ENCODE data around the gene RMDN2.
"Not testable (repeated sequence)": the region's sequence is repeated elsewhere in the genome, so short reads cannot be mapped to it uniquely, and the experiment has no call there.

The RMDN2 gene

DNA sequence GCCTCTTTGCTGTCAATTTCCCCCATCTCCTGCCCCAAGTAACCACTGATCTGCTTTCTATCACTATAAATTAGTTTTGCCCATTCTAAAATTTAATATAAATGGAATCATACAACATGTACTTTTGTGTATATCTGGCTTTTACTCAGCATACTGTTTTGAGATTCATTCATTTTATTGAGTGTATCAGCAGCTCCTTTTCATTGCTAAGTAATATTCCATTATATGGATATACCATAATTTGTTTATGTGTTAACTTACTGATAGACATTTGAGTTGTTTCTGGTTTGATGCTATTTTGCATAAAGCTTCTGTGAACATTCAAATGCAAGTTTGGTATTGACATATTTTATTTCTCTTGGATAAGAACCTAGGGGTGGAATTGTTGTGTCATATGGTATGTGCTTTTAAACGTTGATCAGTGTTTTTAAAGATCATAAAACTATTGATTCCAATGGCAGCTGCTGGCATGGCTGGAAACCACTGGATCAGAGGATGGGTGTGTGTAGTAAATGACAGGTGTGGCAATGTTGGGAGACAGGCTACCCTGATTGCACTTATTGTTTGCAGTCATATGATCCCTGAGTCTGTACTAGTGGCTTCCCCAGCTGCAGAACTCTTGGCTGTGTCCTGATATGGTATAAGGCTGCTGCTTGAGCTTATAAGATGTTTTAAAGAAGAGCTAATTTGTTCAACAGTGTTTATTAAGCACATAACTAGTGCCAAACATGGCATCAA, 75.6 kb downstream of the RMDN2 start:
- DNase-seq = no peak

DNA sequence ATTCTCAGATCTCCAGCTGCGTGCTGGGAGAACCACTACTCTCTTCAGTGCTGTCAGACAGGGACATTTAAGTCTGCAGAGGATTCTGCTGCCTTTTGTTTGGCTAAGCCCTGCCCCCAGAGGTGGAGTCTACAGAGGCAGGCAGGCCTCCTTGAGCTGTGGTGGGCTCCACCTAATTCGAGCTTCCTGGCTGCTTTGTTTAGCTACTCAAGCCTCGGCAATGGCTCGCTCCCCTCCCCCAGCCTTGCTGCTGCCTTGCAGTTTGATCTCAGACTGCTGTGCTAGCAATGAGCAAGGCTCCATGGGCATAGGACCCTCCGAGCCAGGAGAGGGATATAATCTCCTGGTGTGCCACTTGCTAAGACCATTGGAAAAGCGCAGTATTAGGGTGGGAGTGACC, 85.1 kb downstream of the RMDN2 start:
- not testable (repeated sequence) for DNase-seq

DNA sequence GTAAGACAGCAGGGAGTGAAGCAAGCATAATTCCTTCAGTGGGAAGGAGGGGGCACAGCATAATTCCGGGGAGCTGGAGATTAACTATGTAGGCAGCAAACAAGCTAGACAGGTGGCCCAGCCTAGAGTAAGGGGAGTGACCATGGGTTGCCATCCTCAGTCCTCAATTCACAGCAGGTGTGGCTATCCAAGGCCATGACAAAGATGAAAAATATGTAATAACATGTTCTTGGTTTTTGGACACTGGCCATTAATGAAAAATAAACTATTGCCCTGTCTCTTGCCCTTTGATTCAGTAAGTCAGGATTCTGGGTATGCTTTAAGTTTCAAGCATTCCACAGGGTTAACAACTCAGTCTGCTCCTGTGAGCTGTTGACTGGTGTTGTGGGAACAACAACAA, 85.9 kb downstream of the RMDN2 start:
- DNase-seq = no peak

DNA sequence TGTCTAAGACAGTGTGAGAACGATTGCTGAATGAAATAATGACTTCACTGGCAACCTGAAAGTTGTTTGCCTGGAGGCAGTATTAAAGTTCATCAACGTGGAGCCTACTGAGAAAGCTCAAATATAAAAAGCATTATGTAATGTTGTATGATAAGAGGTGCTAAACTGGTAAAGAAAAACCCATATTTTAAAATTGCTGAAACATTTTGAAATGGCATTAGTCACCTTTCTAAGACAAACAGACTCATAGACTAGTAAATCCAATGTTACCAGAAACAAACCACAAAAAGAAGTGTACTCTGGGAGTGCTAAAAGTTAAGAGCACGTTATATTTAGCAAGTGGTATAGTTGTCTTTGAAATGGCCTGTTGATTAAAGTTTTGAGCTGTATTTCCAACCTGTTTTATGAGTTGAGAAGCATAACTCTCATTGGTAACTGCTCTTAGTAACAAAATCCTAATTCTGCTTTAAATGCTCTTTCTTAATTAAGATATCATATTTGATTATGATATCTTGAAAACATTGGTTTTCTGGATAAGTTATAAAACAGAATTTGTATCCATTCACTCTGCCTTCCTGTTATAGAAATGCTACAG, 88.2 kb downstream of the RMDN2 start:
- no peak for DNase-seq

DNA sequence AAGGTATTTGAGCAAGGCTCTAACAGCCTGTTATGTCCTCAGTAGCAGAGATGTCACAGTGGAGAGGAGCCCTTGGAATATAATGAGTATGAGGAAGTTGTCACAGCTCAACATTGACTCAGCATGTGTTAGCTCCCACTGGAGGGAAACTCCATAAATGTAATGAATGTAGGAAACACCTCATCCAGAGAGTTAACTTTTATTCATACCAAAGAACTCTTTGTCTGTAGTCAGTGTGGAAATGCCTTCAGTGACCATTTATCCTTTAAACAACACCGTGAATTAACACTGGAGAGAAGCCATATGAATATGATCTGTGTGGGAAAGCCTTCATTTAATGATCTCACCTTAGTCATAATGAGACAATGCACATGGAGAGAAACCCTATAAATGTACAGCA, 91.1 kb downstream of the RMDN2 start:
- DNase-seq = no peak

DNA sequence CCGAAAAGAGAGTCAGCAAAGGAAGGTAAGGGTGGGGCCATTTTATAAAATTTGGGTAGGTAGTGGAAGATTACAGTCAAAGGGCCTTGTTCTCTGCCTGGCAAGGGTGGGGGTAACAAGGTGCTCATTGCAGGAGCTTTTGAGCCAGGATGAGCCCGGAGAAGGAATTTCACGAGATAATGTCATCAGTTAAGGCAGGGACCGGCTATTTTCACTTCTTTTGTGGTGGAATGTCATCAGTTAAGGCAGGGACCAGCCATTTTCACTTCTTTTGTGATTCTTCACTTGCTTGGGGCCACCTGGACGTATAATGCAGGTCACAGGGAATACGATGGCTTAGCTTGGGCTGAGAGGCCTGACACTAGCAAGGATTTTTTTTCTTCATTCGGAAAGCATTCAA, 92.7 kb downstream of the RMDN2 start:
- no peak for DNase-seq

DNA sequence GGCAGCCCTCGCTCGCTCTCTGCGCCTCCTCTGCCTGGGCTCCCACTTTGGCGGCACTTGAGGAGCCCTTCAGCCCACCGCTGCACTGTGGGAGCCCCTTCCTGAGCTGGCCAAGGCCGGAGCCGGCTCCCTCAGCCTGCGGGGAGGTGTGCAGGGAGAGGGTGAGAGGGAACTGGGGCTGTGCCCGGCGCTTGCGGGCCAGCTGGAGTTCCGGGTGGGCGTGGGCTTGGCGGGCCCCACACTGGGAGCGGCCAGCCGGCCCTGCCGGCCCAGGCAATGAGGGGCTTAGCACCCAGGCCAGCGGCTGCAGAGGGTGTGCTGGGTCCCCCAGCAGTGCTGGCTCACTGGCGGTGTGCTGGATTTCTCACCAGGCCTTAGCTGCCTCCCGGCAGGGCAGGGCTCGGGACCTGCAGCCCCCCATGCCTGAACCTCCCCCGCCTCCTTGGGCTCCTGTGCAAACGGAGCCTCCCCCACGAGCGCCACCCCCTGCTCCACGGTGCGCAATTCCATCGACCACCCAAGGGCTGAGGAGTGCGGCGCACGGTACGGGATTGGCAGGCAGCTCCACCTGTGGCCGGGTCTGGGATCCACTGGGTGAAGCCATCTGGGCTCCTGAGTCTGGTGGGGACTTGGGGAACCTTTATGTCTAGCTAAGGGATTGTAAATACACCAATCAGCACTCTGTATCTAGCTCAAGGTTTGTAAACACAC, 95.4 kb downstream of the RMDN2 start:
- DNase-seq = not testable (repeated sequence)

DNA sequence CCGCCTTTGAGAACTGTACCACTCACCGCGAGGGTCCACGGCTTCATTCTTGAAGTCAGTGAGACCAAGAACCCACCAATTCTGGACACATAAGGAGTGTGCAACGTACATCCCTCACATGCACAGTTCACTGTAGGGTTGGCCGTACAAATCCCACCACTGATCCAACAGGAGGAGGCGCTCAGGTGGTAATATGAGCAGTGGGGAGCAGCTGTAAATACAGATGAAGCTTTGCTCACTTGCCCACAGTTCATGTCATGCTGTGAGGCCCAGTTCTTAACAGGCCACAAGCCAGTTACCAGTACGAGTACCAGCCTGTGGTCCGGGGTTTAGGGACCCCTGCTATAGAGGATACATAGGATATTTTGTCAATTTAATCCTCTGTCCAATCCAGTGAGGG, 96.5 kb downstream of the RMDN2 start:
- no peak for DNase-seq

DNA sequence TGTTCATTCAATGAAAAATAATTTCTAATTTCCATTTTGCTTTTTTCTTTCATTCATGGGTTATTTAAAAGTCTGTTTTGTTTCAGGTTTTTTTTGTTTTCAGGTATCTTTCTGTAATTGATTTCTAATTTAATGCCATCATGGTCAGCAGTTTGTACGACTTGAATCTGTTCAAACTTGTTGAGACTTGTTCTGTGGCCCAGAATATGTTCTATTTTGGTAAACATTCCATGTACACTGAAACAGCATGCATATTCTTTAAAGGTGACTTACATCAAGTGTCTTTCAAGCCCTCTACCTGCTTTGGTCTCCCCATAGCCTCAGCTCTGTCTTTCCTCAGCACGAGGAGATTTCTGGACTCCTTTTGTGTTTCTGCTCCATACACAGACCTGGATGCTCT, 101.8 kb downstream of the RMDN2 start:
- peak in 1 of 3 experiments; percentile 24 for DNase-seq

DNA sequence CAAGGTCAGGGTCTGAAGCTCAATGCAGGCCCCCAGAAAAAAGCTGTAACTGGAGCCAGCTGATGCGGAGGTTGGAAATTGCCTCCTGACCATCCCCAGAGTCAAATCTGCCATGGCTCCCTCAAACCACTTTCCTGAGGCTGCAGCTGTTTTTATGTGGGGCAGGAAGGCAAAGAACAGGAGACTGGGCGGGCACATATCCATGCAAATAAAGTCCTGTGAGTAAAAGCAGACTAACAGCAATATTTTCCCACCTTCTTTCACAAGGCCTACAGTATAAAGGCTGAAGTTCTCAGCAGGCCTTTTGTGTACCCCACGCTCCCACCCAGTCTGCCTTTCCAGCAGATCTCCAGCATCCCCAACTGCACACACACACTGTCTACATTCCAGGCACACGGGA, 103.7 kb downstream of the RMDN2 start:
- no peak for DNase-seq

DNA sequence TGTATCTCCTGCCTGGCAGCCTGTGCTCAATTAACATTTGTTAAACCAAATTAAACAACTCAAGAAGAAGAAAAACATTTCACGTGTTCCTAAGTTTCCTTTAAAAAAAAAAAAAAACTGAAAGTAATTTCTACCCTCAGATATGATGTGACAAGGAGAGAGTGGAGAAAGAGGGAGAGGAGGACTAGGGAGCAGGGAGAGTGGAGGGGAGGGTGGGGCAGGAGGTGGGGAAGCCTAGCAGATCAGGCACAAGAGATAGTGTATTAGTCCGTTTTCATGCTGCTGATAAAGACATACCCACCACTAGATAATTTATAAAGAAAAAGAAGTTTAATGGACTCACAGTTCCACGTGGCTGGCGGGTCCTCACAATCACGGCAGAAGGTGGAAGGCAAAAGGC, 104.4 kb downstream of the RMDN2 start:
- no peak for DNase-seq

DNA sequence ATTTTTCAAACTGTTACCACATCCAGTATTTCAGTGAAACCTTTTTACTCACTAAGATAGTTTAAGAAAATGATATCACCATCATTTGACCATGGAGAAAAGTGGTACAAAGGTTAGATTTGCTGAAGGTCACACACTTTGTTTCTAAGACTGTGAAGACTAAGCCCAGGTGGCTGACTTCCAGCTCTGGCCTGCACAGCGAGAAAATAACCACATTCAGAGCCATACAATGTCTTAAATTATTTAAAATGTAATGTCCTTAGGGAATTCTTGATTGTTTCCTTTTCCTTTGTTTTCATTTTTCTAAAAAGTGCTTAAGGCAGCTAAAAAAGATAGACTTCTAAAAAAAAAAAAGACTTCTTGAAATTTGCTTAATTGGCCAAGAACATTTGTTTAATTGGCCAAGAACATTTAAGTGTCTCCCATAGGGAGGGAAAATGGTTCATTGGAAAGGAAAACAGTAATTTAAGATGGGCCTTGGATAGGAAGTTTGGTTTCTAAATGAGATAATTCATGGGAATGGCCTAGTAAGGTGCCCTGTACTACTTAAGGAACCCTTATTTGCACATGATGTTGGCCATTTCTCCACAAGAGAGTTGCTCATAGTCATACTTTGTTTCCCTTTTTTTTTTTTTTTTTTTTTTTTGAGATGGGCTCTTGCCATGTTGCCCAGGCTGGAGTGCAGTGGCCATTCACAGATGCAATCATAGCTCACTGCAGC, 105.7 kb downstream of the RMDN2 start:
- DNase-seq = no peak

DNA sequence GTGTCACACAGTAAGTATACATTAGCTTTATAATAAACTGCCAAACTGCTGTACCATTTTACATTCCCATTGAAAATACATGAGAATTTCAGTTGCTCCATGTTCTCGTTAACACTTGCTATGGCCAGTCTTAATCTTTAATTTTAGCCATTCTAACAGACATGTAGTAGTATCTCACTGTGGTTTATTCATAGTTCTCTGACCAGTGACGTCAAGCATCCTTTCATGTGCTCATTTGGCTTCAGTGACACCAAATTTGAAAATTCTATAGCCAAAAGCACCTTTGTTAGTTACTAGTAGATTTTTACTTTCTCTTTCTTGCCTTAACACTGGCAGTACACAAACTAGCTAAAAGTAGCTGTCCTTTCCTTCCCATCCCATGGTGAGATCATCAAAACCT, 107.9 kb downstream of the RMDN2 start:
- no peak for DNase-seq

DNA sequence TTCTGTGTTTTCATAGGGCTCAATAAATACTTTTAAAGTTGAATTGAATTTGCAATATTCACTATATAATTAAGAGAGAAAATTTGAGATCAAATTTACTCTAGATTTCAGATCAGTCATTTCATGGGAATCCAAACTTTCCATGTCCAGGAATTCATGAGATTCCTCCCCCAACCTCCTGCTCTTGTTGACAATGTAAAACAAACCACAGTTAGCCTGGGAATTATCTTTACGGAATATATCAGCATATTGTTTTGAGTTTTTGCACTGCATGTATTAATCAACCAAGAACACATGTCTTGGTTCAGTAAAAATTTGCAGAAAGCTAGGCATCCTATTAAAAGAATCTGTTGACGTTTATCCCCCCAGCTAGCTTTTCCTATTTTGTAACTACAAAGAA, 108.6 kb downstream of the RMDN2 start:
- DNase-seq = no peak

DNA sequence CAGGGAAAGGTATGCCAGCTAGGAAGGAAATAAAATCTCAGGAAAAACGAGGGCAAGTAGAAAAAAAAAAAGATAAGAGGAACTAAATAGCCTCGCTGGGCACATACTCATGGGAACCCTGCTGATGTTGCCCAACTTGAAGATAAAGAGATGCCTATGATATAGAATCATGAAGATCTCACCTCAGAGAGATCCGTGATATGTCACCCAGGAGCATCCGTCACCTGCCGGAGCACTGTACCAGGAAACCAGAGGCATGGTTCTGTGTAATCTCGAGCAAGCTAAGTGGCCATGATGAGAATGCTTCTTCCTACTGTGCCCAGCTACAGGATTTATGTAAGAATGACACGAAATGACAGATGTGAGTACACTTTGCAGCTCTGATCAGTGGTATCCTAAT, 110.9 kb downstream of the RMDN2 start:
- no peak for DNase-seq

DNA sequence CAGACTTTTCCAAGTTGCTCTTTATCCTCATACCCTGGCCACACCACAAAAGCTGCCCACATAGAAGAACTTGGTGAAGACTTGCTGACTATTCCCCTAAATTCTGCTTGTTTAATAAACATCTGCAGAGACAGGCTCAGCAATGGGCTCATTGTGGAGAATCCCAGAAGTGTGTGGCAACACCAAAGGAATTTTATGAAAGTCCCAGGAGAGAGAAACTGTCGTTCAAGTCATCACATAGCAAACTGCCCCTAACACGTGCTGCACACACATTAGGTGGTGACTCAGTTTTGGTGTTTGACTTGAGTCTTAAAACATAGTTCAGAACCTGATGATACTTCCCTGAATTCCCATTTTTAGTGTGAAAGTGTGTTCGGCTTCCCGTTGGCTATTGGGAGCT, 112.2 kb downstream of the RMDN2 start:
- no peak for DNase-seq

DNA sequence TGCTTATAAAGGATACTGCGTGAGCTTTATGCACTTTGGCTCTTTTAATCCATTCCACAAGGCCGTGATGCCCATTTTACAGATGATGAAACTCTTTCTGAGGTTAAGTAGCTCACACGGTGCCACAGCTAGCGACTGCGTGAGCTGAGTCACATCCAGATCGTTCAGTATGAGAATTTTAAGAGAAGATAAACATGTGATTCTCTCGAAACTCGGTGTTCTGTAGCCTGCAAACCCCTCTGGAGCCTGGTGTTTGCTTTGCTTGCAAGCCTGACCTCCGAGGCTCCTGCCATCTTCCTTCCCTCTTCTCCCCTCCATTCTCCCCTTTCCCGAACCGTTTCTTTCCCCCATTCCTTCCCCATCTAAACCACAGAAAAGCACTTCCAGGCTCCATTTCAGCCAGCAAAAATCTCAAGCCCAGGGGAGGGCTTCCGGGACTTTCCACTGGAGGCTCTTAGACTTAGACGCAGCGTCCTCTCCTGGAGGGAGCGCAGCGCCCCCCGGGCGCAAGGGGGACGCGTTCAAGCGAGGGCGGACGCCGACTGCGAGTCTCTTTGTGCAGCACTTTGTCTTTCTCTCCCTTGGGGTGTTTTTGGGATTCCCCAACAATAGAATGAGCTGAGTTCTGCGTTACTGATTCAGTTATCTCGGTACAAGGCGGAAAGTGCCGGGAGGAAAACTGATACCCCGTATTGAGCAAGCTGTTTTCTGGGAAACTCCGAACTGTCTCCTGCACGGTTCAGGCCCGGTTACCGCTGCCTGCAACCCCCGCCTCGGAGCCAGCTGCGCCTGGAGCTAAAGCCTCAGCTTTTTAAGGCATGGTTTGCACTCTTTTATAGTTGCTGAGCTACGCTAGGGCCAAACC, 112.9 kb downstream of the RMDN2 start:
- DNase-seq = peak in 2 of 3 experiments; percentile 51 to 70

DNA sequence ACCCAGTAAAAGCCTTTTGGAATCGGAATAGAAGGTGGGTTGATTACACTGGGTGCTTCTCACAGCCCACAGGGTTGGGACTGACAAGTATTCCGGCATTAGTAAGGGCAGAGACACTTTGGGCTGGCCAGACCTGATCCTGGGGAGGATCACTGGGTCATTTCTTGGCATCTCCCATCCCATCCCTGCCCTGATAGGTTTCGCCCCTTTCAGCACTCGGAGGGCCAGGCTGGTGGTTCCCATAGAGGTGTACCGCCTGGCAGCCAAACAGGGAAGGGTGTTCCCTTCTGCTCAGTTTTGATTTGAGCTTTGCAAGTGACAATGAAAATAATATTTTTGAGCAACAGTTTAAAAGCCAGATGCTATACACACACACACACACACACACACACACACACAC, 113.6 kb downstream of the RMDN2 start:
- no peak for DNase-seq

DNA sequence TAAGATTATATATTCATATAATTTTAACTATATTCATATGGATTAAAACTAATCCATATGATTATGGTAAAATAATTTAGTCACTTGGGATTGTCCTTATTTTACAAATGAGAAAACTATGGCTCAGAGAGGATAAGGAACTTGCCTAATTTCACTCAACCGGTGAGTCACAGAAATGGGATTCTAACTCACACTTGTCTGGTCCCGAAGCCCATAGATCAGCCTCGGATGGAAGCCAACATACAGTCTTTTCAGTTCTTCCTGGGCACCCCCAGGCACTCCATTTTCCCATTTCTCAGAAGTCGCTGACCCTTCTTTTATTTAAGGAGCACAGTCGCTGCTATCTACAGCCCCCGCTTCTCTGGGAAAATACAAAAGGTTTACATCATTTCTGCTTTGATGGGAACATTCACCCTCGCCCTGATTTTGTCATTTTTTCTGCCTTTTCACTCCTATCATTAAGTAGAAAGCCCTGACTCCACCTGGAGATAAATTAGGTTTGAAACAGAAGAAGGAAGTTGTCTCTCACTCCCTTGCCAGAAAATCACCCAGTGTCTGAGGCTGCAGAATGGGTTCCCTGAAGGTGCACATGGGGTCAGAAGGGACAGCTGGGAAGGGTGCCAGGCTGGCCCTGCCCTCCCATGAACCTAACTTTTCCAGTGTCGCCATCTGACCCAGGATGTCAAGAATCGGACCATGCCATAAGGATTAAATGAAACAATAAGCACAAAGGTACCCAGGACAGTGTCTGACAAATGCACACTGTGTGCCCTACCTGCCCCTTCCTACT, 114.2 kb downstream of the RMDN2 start:
- DNase-seq = no peak

DNA sequence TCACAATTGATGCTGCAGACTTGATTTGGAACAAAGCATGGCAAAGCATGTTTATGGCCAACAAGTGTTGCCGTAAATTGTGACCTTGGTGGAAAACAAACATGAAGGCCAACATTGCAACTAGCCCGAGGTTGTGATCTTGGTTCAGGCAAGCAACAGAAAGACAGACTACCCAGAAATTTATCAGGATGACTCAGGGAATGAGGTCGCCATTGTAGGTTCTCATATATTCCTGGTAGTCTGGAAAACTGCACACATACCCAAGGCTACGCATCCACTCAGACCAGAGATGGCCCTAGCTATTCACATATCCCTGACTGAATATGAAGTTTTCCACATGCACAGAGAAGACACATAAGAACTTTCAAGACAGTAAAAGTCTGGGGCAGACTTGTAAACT, 120.7 kb downstream of the RMDN2 start:
- no peak for DNase-seq

DNA sequence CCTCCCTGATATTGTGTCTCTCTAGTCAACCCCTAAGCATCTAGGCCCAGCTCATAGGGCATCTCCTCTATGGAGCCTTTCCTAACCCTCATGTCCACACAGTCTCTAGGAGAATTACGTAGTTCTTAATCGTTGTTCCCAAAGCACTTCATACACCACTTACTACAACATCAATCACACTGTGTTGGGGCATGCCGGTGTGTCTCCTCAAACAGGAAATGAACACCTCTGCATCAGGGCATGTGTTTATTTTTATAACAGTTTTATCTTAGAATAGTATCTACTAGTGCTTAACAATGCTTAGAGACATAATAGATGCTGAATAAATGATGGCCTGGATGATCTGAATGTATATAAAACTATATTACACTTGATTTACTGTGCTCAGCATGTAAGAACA, 131.1 kb downstream of the RMDN2 start:
- no peak for DNase-seq

Measured in NCI-H1417 (cell line).